ENCODE measurements around the gene ZNF263.

ZNF263 gene

DNA sequence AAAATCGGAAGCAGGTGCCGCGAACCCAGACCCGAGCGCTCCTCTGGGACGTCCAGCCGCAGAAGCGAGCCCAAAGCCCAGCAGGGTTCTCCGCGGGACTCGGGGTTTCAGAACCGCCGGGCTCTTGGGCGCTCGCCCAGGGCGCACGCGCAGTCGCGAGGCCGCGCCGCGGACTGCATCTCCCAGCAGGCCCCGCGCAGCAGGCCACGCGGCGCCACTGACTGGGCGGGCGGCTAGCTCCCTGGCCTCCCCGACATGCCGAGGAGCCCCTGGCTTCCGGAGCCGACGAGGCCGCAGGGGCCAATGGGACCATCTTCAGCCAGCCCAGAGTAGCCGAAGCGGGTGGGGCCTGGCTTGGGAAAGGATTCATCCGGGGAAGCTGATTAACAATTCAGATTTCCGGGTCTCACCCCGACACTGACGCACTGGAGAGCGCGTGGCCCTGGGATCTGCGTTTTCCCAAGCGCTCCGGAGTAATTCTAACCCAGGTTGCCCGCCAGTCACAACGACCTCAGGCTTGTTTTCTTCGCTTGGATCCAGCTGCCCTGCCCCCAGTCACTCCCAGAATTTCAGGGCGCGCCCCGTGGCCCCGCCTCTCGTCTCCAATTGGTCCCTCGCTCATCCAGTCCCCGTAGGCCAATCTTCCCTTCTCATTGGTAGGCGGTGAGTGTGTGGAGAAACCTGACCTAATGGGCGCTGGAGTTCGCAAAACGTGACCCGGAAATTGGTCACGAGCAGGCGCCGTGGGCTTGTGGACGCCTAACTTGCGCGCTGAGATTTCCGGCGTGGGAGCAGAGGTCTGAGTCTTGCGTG, at the start of gene ZNF263:
Gene ZNF263 (plus strand): TSS at position 762 of the 813 bp plus-strand sequence. CDS start 328 bp downstream, outside the sequence.
- H3K4me2 ChIP-seq (ENCODE audit: insufficient read depth, low read length): peak within 1 kb of the TSS; percentile 94
- H4K20me1 ChIP-seq (ENCODE audit: insufficient read depth, low read length): peaks cover 26% of the 10 kb centered on the region
- peaks cover 39% of the 10 kb centered on the region for H3K36me3 ChIP-seq (ENCODE audit: insufficient read depth, low read length)
- ATAC-seq (ENCODE audit: insufficient read depth, low read depth) (peak; percentile 90), DNase-seq (peak; percentile 97)
- H2AFZ ChIP-seq (ENCODE audit: low read depth, low read length): peak within 1 kb of the TSS; percentile 85
- TF ChIP-seq CTCF (IDR thresholded peaks at IDR 0.05; ENCODE audit: borderline replicate concordance, extremely low read depth, low read length, poor library complexity, severe bottlenecking): no peak
- TF ChIP-seq EZH2 (IDR thresholded peaks at IDR 0.05; ENCODE audit: borderline replicate concordance, low read depth, low read length, severe bottlenecking): no peak
- no peaks in the 10 kb centered on the region for H3K27me3 ChIP-seq (ENCODE audit: insufficient read depth, low read length, poor library complexity)
- no peaks in the 10 kb centered on the region for H3K9me3 ChIP-seq (ENCODE audit: insufficient read depth, low read length, severe bottlenecking)
- H3K27ac ChIP-seq (ENCODE audit: low read length): peak within 1 kb of the TSS; percentile 96
- H3K9ac ChIP-seq (ENCODE audit: low read depth, low read length): peak within 1 kb of the TSS; percentile 89
- peaks cover 40% of the 10 kb centered on the region for H3K4me1 ChIP-seq (ENCODE audit: insufficient read depth, low read length)
- peak within 1 kb of the TSS; percentile 68 to 90 for H3K4me3 ChIP-seq (ENCODE audit: low read depth in 1 of 2, low read length in 2 of 2)
- peaks cover 48% of the 10 kb centered on the region for H3K79me2 ChIP-seq (ENCODE audit: insufficient read depth, low read length)

DNA sequence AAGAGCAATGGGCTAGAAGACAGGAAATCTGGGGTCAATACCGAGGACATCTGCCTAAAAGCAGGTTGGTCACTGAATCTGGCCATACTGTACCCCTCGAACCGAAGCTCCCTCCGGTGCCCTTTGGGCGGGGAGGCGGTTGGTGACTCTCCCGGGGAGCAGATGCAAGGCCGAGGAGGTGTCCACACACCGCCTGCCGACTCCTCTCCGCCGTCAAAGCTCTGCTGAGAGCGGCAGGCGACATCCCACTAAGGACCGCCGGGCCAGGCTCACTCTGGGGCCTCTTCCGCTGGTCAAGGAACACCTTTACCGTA, 48.8 kb upstream of the ZNF263 start:
- H3K4me1 ChIP-seq (ENCODE audit: insufficient read depth, low read length): peaks cover 25% of the 10 kb centered on the region
- ATAC-seq (ENCODE audit: insufficient read depth, low read depth) (no peak), DNase-seq (no peak)
- H3K36me3 ChIP-seq (ENCODE audit: insufficient read depth, low read length): peaks cover 51% of the 10 kb centered on the region
- H2AFZ ChIP-seq (ENCODE audit: low read depth, low read length): peak overlapping the region; percentile 91
- H3K27me3 ChIP-seq (ENCODE audit: insufficient read depth, low read length, poor library complexity): no peaks in the 10 kb centered on the region
- peak overlapping the region; percentile 91 for H3K4me2 ChIP-seq (ENCODE audit: insufficient read depth, low read length)
- peak overlapping the region; percentile 85 for H3K9ac ChIP-seq (ENCODE audit: low read depth, low read length)
- peak overlapping the region; percentile 91 for H3K27ac ChIP-seq (ENCODE audit: low read length)
- no peaks in the 10 kb centered on the region for H3K9me3 ChIP-seq (ENCODE audit: insufficient read depth, low read length, severe bottlenecking)
- H4K20me1 ChIP-seq (ENCODE audit: insufficient read depth, low read length): peaks cover 9% of the 10 kb centered on the region; the same call in 1 of the 2 replicates
- H3K79me2 ChIP-seq (ENCODE audit: insufficient read depth, low read length): peaks cover 35% of the 10 kb centered on the region
- TF ChIP-seq EZH2 (IDR thresholded peaks at IDR 0.05; ENCODE audit: borderline replicate concordance, low read depth, low read length, severe bottlenecking): no peak
- TF ChIP-seq CTCF (IDR thresholded peaks at IDR 0.05; ENCODE audit: borderline replicate concordance, extremely low read depth, low read length, poor library complexity, severe bottlenecking): no peak
- peak overlapping the region; percentile 73 to 83 for H3K4me3 ChIP-seq (ENCODE audit: low read depth in 1 of 2, low read length in 2 of 2)

DNA sequence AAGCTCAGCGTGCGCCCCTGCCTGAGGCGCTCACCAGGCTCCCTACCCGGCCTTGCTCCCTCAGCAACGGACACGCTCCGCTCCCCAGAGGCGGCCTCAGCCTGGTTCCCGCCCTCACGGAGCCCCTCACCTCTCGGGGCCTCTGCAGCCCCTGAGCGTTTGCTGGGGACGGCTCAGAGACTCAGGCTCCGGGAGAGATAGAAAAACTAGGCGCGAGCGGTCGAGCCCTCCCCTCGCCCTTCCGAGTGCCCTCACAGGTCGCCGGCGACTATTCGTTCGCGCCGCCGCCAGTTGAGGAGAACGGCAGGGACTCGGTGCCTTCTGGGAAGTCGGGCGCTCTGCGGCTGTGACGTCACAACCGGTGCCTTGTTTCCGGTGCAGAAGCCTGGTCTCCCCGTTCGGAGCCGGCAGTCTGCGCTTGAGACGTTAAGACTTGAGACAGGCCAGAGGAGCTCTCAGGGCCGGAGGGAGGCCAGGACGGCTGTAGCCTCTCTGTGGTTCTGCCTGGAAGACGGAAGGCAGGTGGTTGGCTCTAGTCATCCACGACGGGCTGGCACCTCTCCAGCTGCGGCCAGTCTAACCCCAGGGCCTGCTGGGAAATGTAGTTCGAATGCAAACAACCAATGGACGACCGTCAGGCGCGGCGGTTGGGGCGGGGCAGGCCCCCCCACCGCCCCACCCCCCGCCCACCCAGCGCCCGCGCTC, 48.3 kb upstream of the ZNF263 start, which contains the start of gene ZNF200:
Gene ZNF200 (minus strand): TSS at position 302 of the 705 bp plus-strand sequence. CDS start 1,403 bp downstream, outside the sequence.
- no peak for TF ChIP-seq CTCF (IDR thresholded peaks at IDR 0.05; ENCODE audit: borderline replicate concordance, extremely low read depth, low read length, poor library complexity, severe bottlenecking)
- TF ChIP-seq EZH2 (IDR thresholded peaks at IDR 0.05; ENCODE audit: borderline replicate concordance, low read depth, low read length, severe bottlenecking): no peak
- H3K9me3 ChIP-seq (ENCODE audit: insufficient read depth, low read length, severe bottlenecking): no peaks in the 10 kb centered on the region

More for the DNA sequence above, 48.3 kb upstream of the ZNF263 start, which contains the start of gene ZNF200:
- ATAC-seq (ENCODE audit: insufficient read depth, low read depth) (peak; percentile 93), DNase-seq (peak; percentile 95)
- H4K20me1 ChIP-seq (ENCODE audit: insufficient read depth, low read length): peaks cover 9% of the 10 kb centered on the region; the same call in 1 of the 2 replicates
- peak within 1 kb of the TSS; percentile 85 for H3K9ac ChIP-seq (ENCODE audit: low read depth, low read length)
- peak within 1 kb of the TSS; percentile 91 for H2AFZ ChIP-seq (ENCODE audit: low read depth, low read length)
- H3K36me3 ChIP-seq (ENCODE audit: insufficient read depth, low read length): peaks cover 46% of the 10 kb centered on the region
- H3K4me3 ChIP-seq (ENCODE audit: low read depth in 1 of 2, low read length in 2 of 2): peak within 1 kb of the TSS; percentile 73 to 83
- H3K4me2 ChIP-seq (ENCODE audit: insufficient read depth, low read length): peak within 1 kb of the TSS; percentile 91
- peak within 1 kb of the TSS; percentile 91 for H3K27ac ChIP-seq (ENCODE audit: low read length)
- peaks cover 25% of the 10 kb centered on the region for H3K4me1 ChIP-seq (ENCODE audit: insufficient read depth, low read length)
- no peaks in the 10 kb centered on the region for H3K27me3 ChIP-seq (ENCODE audit: insufficient read depth, low read length, poor library complexity)
- H3K79me2 ChIP-seq (ENCODE audit: insufficient read depth, low read length): peaks cover 35% of the 10 kb centered on the region
